ENCODE measurements around the gene CNTN5.

CNTN5 gene

DNA sequence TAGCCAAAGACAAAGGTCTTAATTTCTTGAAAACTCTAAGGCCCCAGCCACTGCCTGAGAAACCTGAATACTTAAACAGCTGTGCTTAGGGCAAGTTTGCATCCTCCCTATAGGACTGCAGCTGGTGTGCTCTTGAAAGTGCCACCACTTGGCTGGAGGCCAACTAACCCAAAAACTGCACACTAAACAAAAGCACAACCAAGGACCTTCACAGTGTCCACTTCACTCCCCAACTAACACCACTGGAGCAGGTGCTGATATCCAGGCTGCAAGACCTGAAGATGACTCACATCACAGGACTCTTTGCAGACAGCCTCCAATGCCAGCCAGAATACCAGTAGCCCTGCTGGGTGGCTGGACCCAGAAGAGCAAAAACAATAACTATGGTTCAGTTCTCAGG lies 1308.6 kb downstream of the CNTN5 start:
- no peak overlapping the region for H2BK120ac ChIP-seq (ENCODE audit: insufficient read depth, low read length, poor library complexity)
- no peak overlapping the region for H2BK5ac ChIP-seq (ENCODE audit: low read depth, low read length, poor library complexity)
- H3K18ac ChIP-seq (ENCODE audit: low read length): no peak overlapping the region
- H4K8ac ChIP-seq (ENCODE audit: low read depth, low read length): no peak overlapping the region
- peaks cover 0 to 2% of the 10 kb centered on the region in 2 experiments for H3K4me1 ChIP-seq (ENCODE audit: control insufficient read depth in 1 of 2, insufficient read depth in 2 of 2, low read length in 2 of 2)
- no peak overlapping the region for H3K27ac ChIP-seq (ENCODE audit: low read depth, low read length)
- H4K91ac ChIP-seq (ENCODE audit: low read depth, low read length): no peak overlapping the region
- H3K79me1 ChIP-seq (ENCODE audit: low read length): no peaks in the 10 kb centered on the region
- H3K27me3 ChIP-seq (ENCODE audit: insufficient read depth, low read length): no peaks in the 10 kb centered on the region
- H3K4me3 ChIP-seq (ENCODE audit: low read depth, low read length): no peak overlapping the region
- no peak for DNase-seq
- no peak overlapping the region for H2AFZ ChIP-seq (ENCODE audit: insufficient read depth, low read length, poor library complexity)
- H4K12ac ChIP-seq (ENCODE audit: low read depth, low read length): no peak overlapping the region
- H3K4ac ChIP-seq (ENCODE audit: low read depth, low read length): no peak overlapping the region
- no peaks in the 10 kb centered on the region for H3K36me3 ChIP-seq (ENCODE audit: control insufficient read depth in 1 of 2, insufficient read depth in 2 of 2, low read length in 2 of 2)
- no peak overlapping the region for H3K23ac ChIP-seq (ENCODE audit: low read length)
- no peak overlapping the region for H3K9ac ChIP-seq (ENCODE audit: low read length)
- H3K9me3 ChIP-seq (ENCODE audit: insufficient read depth, low read depth, low read length): no peaks in the 10 kb centered on the region
- no peak overlapping the region for H2BK12ac ChIP-seq (ENCODE audit: low read length)
- H3K79me2 ChIP-seq (ENCODE audit: control insufficient read depth, insufficient read depth, low read length, poor library complexity): no peaks in the 10 kb centered on the region
- no peak overlapping the region for H3K14ac ChIP-seq (ENCODE audit: low read length)
- H3K4me2 ChIP-seq (ENCODE audit: low read length): no peak overlapping the region
- H2AK5ac ChIP-seq (ENCODE audit: low read length): no peak overlapping the region

DNA sequence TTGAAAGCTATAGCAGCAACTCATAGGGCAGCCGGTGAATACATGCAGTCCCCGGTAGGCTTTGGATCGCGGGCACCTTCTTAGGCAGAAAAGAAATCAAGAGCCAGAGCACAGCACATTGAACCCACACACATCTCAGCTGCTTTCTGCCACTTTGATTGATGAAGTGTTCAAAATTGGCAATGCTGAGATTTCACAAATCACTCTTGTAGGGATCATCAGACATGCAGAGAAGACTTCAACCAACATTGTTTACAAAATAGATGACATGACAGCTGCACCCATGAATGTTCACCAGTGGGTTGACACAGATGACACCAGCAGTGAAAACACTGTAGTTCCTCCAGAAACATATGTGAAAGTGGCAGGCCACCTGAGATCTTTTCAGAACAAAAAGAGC lies 1316.1 kb downstream of the CNTN5 start:
- H3K4ac ChIP-seq (ENCODE audit: low read depth, low read length): no peak overlapping the region
- H2AFZ ChIP-seq (ENCODE audit: insufficient read depth, low read length, poor library complexity): no peak overlapping the region
- H3K14ac ChIP-seq (ENCODE audit: low read length): no peak overlapping the region
- no peak overlapping the region for H3K23ac ChIP-seq (ENCODE audit: low read length)
- no peak for DNase-seq
- H3K27ac ChIP-seq (ENCODE audit: low read depth, low read length): no peak overlapping the region
- H4K12ac ChIP-seq (ENCODE audit: low read depth, low read length): no peak overlapping the region
- no peak overlapping the region for H2AK5ac ChIP-seq (ENCODE audit: low read length)
- H3K79me2 ChIP-seq (ENCODE audit: control insufficient read depth, insufficient read depth, low read length, poor library complexity): no peaks in the 10 kb centered on the region
- no peaks in the 10 kb centered on the region for H3K4me1 ChIP-seq (ENCODE audit: control insufficient read depth in 1 of 2, insufficient read depth in 2 of 2, low read length in 2 of 2)
- H3K27me3 ChIP-seq (ENCODE audit: insufficient read depth, low read length): no peaks in the 10 kb centered on the region
- no peak overlapping the region for H2BK120ac ChIP-seq (ENCODE audit: insufficient read depth, low read length, poor library complexity)
- no peak overlapping the region for H2BK5ac ChIP-seq (ENCODE audit: low read depth, low read length, poor library complexity)
- no peaks in the 10 kb centered on the region for H3K79me1 ChIP-seq (ENCODE audit: low read length)
- no peak overlapping the region for H3K4me2 ChIP-seq (ENCODE audit: low read length)
- no peak overlapping the region for H3K4me3 ChIP-seq (ENCODE audit: low read depth, low read length)
- H3K36me3 ChIP-seq (ENCODE audit: control insufficient read depth in 1 of 2, insufficient read depth in 2 of 2, low read length in 2 of 2): no peaks in the 10 kb centered on the region
- H3K9me3 ChIP-seq (ENCODE audit: insufficient read depth, low read depth, low read length): no peaks in the 10 kb centered on the region
- no peak overlapping the region for H4K91ac ChIP-seq (ENCODE audit: low read depth, low read length)
- H4K8ac ChIP-seq (ENCODE audit: low read depth, low read length): no peak overlapping the region
- no CpG with 5 or more reads among the region's 4 CpGs for WGBS (ENCODE audit: extremely low coverage, insufficient coverage, insufficient read length)
- no peak overlapping the region for H3K9ac ChIP-seq (ENCODE audit: low read length)
- no peak overlapping the region for H3K18ac ChIP-seq (ENCODE audit: low read length)
- no peak overlapping the region for H2BK12ac ChIP-seq (ENCODE audit: low read length)

DNA sequence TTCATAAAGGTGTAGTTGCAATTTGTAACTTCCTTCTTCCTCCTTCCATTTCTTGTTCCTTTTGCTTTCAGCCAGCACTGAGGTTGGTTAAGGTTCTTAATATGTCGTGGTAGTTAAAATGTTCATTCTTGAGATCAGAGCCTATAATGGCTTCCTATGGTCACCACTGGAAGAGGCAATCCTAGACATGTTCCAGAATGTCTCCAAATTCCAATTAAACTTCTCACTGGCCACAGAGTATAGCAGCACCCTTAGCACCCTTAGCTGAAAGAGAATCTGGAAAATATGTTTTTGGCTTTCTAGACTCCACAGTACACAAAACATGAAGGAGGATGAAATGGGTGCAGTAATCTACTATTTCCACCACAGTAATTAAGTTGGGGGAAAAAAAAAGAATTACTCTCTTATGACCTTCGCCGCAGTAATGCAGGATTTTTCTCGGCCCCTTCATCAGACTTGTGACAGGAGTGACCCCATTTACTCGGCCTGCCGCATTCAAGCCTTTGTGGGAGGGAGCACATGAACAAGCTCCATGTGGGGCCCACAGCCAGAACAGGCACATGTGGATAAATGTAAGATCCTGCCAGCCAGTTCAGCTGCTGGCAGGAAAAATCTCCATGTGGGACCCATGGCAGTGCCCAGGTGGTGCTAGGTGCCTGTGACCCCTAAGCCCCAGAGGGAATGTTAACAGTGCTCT lies 1317.5 kb downstream of the CNTN5 start:
- no peak overlapping the region for H2BK5ac ChIP-seq (ENCODE audit: low read depth, low read length, poor library complexity)
- no peak overlapping the region for H3K4me3 ChIP-seq (ENCODE audit: low read depth, low read length)
- no peaks in the 10 kb centered on the region for H3K9me3 ChIP-seq (ENCODE audit: insufficient read depth, low read depth, low read length)
- H3K9ac ChIP-seq (ENCODE audit: low read length): no peak overlapping the region
- H3K79me1 ChIP-seq (ENCODE audit: low read length): no peaks in the 10 kb centered on the region
- no peaks in the 10 kb centered on the region for H3K36me3 ChIP-seq (ENCODE audit: control insufficient read depth in 1 of 2, insufficient read depth in 2 of 2, low read length in 2 of 2)
- H2AFZ ChIP-seq (ENCODE audit: insufficient read depth, low read length, poor library complexity): no peak overlapping the region
- no peak overlapping the region for H3K23ac ChIP-seq (ENCODE audit: low read length)
- H3K18ac ChIP-seq (ENCODE audit: low read length): no peak overlapping the region
- H4K8ac ChIP-seq (ENCODE audit: low read depth, low read length): no peak overlapping the region
- no CpG with 5 or more reads among the region's 6 CpGs for WGBS (ENCODE audit: extremely low coverage, insufficient coverage, insufficient read length)
- no peak overlapping the region for H3K4me2 ChIP-seq (ENCODE audit: low read length)
- no peaks in the 10 kb centered on the region for H3K79me2 ChIP-seq (ENCODE audit: control insufficient read depth, insufficient read depth, low read length, poor library complexity)
- H2BK12ac ChIP-seq (ENCODE audit: low read length): no peak overlapping the region
- no peak overlapping the region for H4K91ac ChIP-seq (ENCODE audit: low read depth, low read length)
- H2BK120ac ChIP-seq (ENCODE audit: insufficient read depth, low read length, poor library complexity): no peak overlapping the region
- no peaks in the 10 kb centered on the region for H3K27me3 ChIP-seq (ENCODE audit: insufficient read depth, low read length)
- H3K4me1 ChIP-seq (ENCODE audit: control insufficient read depth in 1 of 2, insufficient read depth in 2 of 2, low read length in 2 of 2): no peaks in the 10 kb centered on the region
- H3K27ac ChIP-seq (ENCODE audit: low read depth, low read length): no peak overlapping the region
- no peak overlapping the region for H3K14ac ChIP-seq (ENCODE audit: low read length)
- H4K12ac ChIP-seq (ENCODE audit: low read depth, low read length): no peak overlapping the region
- no peak for DNase-seq
- H2AK5ac ChIP-seq (ENCODE audit: low read length): no peak overlapping the region
- H3K4ac ChIP-seq (ENCODE audit: low read depth, low read length): no peak overlapping the region

GRCh38 chr11:100340466-100341319 lies 1319.9 kb downstream of the CNTN5 start:
- DNase-seq: no peak
- no peak overlapping the region for H3K4me2 ChIP-seq (ENCODE audit: low read length)
- H2BK5ac ChIP-seq (ENCODE audit: low read depth, low read length, poor library complexity): no peak overlapping the region
- H2AK5ac ChIP-seq (ENCODE audit: low read length): no peak overlapping the region
- WGBS (ENCODE audit: extremely low coverage, insufficient coverage, insufficient read length): no CpG with 5 or more reads among the region's 9 CpGs
- H3K79me1 ChIP-seq (ENCODE audit: low read length): no peaks in the 10 kb centered on the region
- H2AFZ ChIP-seq (ENCODE audit: insufficient read depth, low read length, poor library complexity): no peak overlapping the region
- H3K18ac ChIP-seq (ENCODE audit: low read length): no peak overlapping the region
- no peaks in the 10 kb centered on the region for H3K79me2 ChIP-seq (ENCODE audit: control insufficient read depth, insufficient read depth, low read length, poor library complexity)
- H3K9me3 ChIP-seq (ENCODE audit: insufficient read depth, low read depth, low read length): no peaks in the 10 kb centered on the region
- no peak overlapping the region for H4K8ac ChIP-seq (ENCODE audit: low read depth, low read length)
- no peak overlapping the region for H2BK120ac ChIP-seq (ENCODE audit: insufficient read depth, low read length, poor library complexity)
- no peak overlapping the region for H2BK12ac ChIP-seq (ENCODE audit: low read length)
- H3K14ac ChIP-seq (ENCODE audit: low read length): no peak overlapping the region
- H3K36me3 ChIP-seq (ENCODE audit: control insufficient read depth in 1 of 2, insufficient read depth in 2 of 2, low read length in 2 of 2): no peaks in the 10 kb centered on the region
- H3K4me3 ChIP-seq (ENCODE audit: low read depth, low read length): no peak overlapping the region
- no peaks in the 10 kb centered on the region for H3K27me3 ChIP-seq (ENCODE audit: insufficient read depth, low read length)
- H4K12ac ChIP-seq (ENCODE audit: low read depth, low read length): no peak overlapping the region
- no peak overlapping the region for H3K4ac ChIP-seq (ENCODE audit: low read depth, low read length)
- H4K91ac ChIP-seq (ENCODE audit: low read depth, low read length): no peak overlapping the region
- no peak overlapping the region for H3K23ac ChIP-seq (ENCODE audit: low read length)
- no peak overlapping the region for H3K9ac ChIP-seq (ENCODE audit: low read length)
- no peaks in the 10 kb centered on the region for H3K4me1 ChIP-seq (ENCODE audit: control insufficient read depth in 1 of 2, insufficient read depth in 2 of 2, low read length in 2 of 2)
- no peak overlapping the region for H3K27ac ChIP-seq (ENCODE audit: low read depth, low read length)
